Heart left ventricle (tissue), 13 donors: Measurements from ENCODE around the gene NUTM1.

Source experiments
- CTCF ChIP-seq, 12 donors: fragments of 200-600 bp; sonication (generic) in 4 of 12; IDR thresholded peaks; one replicate each; pipeline versions ENCODE4 v1.5.0 to v1.8.0; 2018 to 2022; ENCODE audit warnings: antibody characterized with exemption in 12 of 12, mild to moderate bottlenecking in 5 of 12
- POLR2A ChIP-seq, 2 donors: fragments of 450-650 bp; IDR thresholded peaks; one replicate each; pipeline ENCODE4 v1.6.1; 2017; ENCODE audit warnings: antibody characterized with exemption in 2 of 2, mild to moderate bottlenecking in 2 of 2, moderate library complexity in 2 of 2
- donor health status: ischemic (EF 13 %, LVEDD 7.1; RV severe dilation, severe dysfunction).
- donor health status: DM: no; HTN: yes; CAD: no.
- donor health status: DM: no; HTN: no; CAD: no.
- donor health status: ischemic (EF 25% LVEDD 6.9; RV normal size, moderate dysfunction).
- donor health status: ischemic (EF 25% LVEDD 5.7; RV mildly dilated, moderate dysfunction).
- donor health status: ischemic (EF 35%, LVEDD 5.7; RV mildly dilated, moderate dysfunction).
- donor health status: nonischemic (EF 11% LVEDD 7.7; RV severe dilation, severe dysfunction).
- donor health status: DM: yes; HTN: yes; CAD: no.
- donor health status: PGD.
- donor health status: ischemic (EF 29% LVEDD 5.4; RV normal size, mild dysfunction).
- donor health status: nonischemic (EF 23%, LVEDD 6.1; RV moderate dilation, normal function).

DNA sequence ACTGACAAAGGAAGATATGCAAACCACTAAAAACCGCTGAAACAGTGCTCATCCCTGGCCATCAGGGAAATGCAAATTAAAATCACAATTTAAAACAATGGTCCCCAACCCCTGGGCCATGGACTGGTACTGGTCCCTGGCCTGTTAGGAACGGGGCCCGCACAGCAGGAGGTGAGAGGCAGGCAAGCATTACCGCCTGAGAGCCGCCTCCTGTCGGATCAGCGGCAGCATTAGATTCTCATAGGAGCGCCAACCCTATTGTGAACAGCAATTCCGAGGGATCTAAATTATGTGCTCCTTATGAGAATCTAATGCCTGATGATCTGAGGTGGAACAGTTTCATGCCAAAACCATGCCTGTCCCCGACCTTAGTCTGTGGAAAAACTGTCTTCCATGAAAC, 19.9 kb upstream of the NUTM1 start:
- TF ChIP-seq POLR2A (IDR thresholded peaks at IDR 0.05), result no peak
- no peak for TF ChIP-seq CTCF (IDR thresholded peaks at IDR 0.05)
